KG1 (cell line): ENCODE data around the gene RNF26.
"Not testable (repeated sequence)": the region's sequence is repeated elsewhere in the genome, so short reads cannot be mapped to it uniquely, and the experiment has no call there.

Experiments
- DNase-seq: peaks from one replicate; lab custom pipeline; 2025; lab: John Stamatoyannopoulos, UW

RNF26 gene

GRCh38 chr11:119371778-119372182, 37.5 kb downstream of the RNF26 start:
- DNase-seq = no peak

- no peak for DNase-seq
Measured at GRCh38 chr11:119372260-119373058, 38.1 kb downstream of the RNF26 start.

DNA sequence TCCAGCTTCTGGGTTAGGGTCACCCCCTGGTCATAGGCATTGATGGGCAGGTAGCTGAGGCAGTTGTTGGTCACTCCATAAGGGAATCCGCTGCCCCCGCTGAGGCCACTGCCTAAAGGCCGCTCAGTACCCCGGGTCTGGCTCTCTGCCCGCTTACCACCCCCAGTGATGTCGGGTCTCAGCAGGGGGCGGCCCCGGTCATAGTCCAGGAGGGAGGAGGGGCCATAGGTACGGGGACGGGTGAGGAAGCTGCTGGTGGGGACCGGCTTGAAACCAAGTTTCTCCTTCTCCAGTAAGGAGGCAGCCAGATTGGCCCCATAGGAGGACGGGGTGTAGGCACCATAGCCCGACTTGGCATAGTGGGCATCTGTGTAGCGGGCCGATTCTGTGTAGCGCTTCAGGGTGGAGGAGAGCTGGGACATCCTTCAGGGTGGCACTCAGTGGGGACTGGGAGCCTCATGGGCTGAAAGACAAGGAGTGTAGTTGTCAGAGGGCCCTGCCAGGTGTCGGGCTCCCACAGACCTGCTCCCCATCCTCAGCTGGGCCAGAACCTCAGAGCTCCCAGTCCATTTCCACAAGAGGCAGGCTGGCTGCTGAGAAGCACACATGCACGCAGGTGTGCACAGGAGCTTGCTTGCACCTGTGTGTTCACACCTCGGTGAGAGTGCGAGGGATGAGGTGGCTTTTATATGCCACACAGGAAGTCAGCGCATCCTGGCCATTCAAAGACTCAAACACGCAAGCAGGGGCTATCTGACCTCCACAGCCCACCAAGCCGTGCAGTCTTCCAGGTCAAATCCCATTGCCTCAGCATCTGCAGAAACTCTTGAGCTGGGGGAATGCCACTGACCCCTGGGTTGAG, 39.0 kb downstream of the RNF26 start:
- no peak for DNase-seq

DNA sequence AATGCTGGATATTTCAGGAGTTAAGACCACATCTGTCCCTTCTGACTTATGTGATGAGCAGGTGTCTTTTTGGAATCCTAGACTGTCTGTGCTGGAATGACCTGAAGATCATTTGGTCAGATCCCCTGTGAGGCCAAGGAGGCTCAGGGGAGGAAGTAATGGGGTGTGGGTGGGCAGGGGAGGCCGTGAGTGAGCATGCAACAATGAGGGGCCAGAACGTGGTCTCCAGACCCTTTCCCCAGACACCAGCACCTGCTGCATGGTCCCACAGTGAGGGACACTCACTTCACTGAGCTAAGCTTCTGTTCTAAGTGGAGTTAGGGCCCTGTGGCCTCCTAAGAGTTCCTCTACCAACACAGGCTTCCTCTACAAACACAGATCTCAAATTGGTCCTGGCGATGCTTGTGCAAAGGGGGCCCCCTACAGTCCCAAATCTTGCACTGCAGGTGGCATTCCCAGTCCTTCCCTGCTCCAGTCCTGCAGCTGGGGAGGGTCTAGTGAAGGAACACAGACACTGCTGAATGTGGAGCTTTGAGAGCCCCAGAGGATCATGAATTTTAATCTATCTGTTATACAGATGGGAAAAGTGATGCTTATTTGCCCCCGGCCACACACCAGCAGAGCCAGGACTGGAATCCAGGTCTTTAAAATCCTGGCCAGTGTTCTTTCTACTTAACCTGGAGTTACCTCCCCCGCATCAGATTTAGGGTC, 39.7 kb downstream of the RNF26 start:
- no peak for DNase-seq

DNA sequence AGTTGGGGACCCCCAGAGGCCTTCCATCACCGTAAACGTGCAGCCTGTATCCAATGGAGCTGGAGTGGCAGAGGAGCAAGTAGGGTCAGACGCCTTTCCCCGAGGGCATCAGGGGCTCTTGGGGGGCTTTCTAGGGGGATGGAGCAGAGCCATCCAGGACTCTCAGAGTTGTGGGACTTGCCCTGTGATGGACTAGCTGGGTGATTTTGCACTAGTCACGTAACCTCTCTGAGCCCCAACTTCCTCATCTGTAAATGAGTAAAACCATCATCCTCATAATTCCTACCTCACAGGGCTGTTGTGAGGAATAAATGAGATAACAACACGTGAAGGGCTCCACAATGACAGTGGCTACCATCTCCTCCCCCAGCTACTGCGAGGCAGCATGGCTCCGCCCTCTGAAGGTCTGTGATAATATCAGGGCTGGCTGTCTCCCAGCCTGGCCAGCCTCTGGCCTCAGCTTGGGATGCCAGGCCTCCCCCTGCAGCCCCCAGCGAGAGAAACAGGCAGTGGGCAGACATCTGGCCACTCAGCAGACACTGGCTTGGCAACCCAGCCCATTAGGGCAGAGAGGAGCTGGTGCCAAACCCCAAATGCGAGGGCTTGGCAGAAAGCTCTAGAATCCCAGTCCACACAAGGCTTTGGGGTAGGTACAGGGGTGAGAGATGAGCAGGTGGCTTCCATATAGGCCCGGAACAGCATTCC, 40.5 kb downstream of the RNF26 start:
- no peak for DNase-seq

DNA sequence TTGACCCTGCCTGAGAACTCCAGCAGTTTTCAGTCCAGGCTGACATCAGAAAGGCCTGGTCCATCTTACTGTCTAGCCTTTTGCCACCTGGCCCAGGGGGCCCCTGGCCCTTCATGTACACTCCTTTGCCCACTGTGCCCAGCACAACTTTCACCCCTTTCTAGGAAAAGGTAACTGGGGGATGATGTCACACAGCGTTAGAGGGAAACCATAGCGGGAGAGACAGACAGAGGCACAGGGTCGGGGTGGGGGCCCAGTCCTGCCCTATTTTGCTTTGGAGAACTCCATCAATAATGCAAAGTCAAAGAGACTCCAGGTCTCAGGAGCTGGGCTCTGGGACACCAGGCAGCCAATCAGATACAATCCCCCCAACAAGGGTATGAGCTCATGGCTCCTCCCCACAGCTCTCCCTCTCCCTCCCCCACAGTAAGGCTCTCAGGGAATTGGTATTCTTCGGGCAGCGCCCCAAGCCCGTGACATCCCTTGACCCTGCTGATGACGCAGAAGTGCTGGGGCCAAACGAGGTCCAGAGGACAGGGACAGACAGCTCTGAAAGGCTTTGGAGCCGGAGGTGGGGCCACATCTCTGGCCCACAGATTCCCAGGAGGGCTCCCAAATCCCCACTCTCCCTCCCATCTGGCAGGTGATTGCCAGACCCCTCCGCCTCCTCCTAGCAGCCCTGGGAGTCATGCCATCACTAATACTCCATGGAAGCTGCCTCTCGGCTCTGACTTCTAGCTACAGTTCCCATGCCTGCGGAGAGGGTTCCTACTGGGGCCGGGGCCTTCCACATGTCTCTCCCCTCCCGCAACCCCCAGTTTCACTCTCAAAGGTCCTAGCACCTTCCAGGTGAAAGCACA, 41.2 kb downstream of the RNF26 start:
- DNase-seq = no peak

DNA sequence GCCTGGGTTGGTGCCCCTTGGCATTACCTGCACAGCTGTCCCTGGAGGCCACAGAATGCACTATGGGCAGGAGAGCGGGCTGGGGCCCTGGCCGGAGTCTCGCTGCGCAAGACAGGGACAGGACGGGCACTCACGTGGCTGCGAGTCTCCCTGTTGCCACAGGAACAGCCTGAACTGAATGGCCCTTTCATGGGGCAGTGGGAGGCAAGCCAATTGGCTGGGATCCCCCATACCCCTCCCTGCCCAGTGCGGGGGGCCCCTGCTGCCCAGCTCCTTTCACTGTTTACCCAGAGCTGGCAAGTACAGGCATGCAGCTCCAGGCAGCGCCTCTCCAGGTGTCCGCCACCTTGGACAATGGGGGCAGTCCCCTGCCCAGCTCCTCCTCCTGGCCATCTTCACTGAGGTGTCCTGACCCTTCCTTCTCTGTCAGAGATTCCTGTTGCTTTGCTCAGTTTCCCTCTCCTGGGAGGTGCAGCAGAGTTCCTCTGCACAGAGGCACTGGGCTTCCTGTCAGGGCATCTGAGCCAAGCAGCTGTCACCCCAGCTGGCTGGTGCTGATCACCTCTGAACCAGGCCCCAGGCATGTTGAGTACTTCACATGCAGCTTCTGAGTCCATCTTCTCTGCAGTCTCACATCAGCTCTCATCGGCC, 42.0 kb downstream of the RNF26 start:
- DNase-seq = no peak

DNA sequence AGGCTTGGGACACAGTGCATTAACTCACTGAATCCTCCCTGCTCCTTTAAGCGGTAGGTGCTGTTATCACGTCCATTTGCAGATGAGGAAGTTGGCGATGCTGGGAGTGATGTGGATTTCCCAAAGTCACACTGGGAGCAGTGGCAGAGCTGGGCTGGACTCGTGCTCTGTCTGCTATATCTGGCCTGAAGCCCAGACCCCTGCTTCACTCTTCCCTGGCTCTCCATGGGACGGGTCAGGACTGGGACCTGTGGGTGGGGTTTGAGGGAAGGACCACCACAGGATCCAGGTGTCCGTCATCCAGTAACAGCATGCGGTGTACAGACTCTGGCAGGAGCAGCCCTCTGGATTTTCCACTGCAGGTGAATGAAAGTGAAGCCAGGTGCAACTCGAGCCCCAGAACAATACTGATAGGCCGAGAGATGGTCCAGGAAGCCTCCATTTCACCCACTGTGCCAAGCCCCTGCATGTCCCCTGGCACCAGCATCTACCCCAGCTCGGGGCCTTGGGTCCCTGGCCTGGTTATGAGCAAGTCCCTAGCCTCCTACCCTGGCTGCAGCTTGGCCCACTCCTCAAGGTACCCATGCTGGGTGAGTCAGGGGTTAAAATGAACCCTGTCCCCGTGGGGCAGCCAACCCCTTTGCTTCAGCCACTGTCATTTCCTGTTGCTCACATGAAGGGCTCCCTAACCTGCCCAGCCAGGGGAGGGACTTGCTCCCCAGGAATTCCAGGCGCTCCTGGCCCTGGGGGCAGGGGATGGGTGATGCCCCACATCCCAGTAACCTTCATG, 43.0 kb downstream of the RNF26 start:
- DNase-seq = no peak

- DNase-seq = no peak
Measured at GRCh38 chr11:119377961-119378667, 43.8 kb downstream of the RNF26 start.

DNA sequence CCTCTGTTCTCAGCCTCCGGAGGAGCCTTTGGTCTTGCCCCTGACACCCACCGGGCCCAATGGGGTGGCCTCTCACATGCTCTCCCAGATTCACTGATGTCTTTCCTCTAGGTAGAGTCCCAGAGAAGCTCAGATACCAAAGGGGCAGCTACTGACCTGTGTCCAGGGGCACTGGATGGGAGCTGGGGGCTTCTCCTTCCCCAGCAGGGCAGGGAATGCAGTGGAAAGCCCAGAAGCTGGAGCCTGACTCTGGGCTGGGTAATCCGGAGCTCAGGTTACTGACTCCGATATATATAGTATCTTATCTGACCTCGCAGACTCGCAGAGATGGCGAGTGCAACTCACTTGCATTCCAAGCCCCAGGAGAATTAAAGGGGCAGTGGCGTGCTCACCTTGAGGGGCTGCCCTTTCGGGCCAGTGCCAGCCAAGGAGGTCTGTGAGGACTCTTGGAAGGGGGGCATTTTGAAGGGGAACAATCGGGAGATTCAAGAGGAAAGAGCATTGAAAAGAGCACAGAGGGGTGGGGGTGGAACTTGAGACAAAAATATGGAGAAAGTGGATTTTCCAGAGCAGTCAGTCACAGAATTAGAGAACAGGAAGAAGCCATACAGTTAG, 44.6 kb downstream of the RNF26 start:
- DNase-seq = no peak

DNA sequence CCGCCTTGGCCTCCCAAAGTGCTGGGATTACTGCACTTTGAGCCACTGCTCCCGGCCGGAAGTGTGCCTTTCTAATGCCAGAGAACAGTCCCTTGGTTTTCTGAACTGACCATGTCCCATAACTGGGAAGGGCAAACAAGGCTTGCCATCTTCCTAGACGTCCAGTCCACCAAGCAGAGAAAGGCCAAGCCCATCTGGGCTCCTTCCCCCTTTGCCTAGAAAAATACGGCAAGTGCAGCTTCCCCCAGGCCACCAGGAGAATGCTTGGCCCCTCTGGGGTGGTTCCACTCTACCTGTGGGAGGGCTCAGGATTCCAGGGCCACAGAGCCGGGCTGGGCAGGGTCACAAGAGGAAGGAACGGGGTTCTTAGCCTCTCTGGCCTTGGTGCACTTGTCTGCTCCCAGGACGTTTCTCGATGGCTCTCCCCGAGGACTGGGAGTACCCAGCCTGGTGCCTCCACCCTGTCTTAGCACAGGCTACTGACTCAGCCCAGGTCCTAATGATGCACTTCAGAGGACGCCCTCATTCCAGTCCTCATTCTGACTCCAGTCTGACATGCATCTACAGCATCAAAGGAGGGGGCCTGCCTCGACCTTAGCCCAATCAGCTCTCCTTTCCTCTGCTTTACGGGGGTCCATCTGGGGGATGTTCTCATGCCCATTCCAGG, 46.0 kb downstream of the RNF26 start:
- no peak for DNase-seq

- no peak for DNase-seq
Measured at GRCh38 chr11:119380827-119381180, 46.5 kb downstream of the RNF26 start.

DNA sequence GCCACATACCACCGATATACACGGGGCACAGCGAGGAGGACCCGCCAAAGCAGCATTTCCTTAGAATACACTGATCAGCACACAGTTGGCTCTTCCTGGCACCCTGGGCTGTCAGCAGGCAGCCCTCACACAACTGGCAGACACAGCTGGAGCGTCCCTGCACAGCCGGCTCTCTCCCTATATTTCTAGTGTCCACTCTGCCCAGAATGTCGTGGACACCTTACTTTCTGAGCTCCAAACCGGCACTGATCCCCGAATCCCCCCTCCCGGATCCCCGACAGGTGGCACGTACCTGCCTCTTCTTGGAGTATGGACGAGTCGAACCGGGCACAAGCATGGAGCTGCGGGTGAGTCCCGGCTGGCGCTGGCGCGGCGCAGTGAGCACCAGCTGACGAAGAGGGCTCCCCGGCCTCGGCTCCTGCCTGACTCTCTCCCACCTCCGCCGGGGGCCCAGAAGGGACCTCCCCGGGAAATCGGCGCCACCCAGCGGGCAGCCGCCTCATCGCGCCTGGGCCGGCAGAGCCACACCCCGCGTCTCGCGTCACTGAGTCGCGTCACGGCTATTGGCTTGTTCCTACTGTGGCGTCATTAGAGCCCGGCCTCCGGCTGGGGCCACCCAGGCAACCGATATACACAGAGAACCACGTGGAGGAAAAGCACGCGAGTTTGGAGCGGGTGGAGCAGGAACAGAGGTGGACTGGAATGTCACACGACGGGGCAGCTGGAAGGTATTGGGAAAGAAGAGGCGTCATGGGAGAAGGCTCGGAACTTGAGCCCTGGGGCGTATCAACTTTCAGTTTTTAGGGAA, 47.1 kb downstream of the RNF26 start, which contains the start of gene USP2:
Gene USP2, minus strand, starts transcription at position 510 of the 808 bp plus-strand sequence. CDS start 8,210 bp downstream, outside the sequence.
- peak; percentile 97 for DNase-seq

DNA sequence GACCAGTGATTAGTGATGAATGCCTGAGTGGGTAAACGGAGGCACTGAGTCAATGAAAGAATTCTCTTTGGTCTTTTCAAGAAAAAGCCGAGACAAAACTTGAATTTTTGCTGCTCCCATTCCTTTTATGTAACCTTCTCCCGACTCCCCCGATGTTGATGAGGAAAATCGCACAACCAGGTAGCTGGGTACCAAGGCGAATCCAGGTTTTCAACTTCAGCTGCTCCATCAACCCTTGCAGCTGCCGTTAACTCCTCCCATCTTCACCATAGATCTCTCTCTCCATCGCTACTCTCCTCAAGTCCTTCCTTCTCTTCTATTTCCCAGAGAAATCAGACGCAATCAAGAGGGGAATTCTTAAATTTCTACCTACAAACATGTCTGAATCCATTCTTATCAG, 47.8 kb downstream of the RNF26 start:
- no peak for DNase-seq

GRCh38 chr11:119382513-119382912, 48.2 kb downstream of the RNF26 start:
- DNase-seq = not testable (repeated sequence)

GRCh38 chr11:119384332-119384731, 50.0 kb downstream of the RNF26 start:
- DNase-seq = no peak
